Measurements from ENCODE around the gene SYNGR4.
"Not testable (repeated sequence)": the region's sequence is repeated elsewhere in the genome, so short reads cannot be mapped to it uniquely, and the experiment has no call there.

SYNGR4 gene

GRCh38 chr19:48373567-48373966, 9.4 kb downstream of the SYNGR4 start:
- no peak for DNase-seq

- no peak for DNase-seq
Observed at GRCh38 chr19:48378194-48378570, 14.0 kb downstream of the SYNGR4 start.

GRCh38 chr19:48379058-48379457, 14.9 kb downstream of the SYNGR4 start:
- no peak for DNase-seq

- DNase-seq = no peak
Observed at GRCh38 chr19:48381178-48381950, 17.2 kb downstream of the SYNGR4 start.

GRCh38 chr19:48382286-48382685, 18.1 kb downstream of the SYNGR4 start:
- no peak for DNase-seq

- no peak for DNase-seq
Observed at GRCh38 chr19:48385461-48386087, 21.4 kb downstream of the SYNGR4 start.

GRCh38 chr19:48386981-48387380, 22.8 kb downstream of the SYNGR4 start:
- no peak for DNase-seq

GRCh38 chr19:48390188-48391099, 26.3 kb downstream of the SYNGR4 start:
- peak; percentile 59 for DNase-seq

- DNase-seq = peak; percentile 71
Observed at GRCh38 chr19:48391100-48392005, 27.2 kb downstream of the SYNGR4 start, which contains the start of gene KDELR1. TSS of gene KDELR1 (minus strand) at chr19:48391551. CDS start at chr19:48391358, 193 bp downstream.

- DNase-seq = not testable (repeated sequence)
Observed at GRCh38 chr19:48392006-48392344, 27.8 kb downstream of the SYNGR4 start.

- DNase-seq = no peak
Observed at GRCh38 chr19:48392860-48393558, 28.8 kb downstream of the SYNGR4 start.

GRCh38 chr19:48393559-48394330, 29.6 kb downstream of the SYNGR4 start, which contains the start of gene GRIN2D:
TSS of gene GRIN2D (plus strand) at chr19:48393668. CDS start at chr19:48398393, 4,725 bp downstream.
- peak; percentile 62 for DNase-seq

GRCh38 chr19:48394331-48395169, 30.4 kb downstream of the SYNGR4 start:
- peak; percentile 37 for DNase-seq

- DNase-seq = no peak
Observed at GRCh38 chr19:48395170-48395455, 30.9 kb downstream of the SYNGR4 start.

- no peak for DNase-seq
Observed at GRCh38 chr19:48395499-48395898, 31.3 kb downstream of the SYNGR4 start.

- peak; percentile 52 for DNase-seq
Observed at GRCh38 chr19:48396016-48396823, 32.1 kb downstream of the SYNGR4 start.

- DNase-seq = peak; percentile 61
Observed at GRCh38 chr19:48396824-48397176, 32.6 kb downstream of the SYNGR4 start.

- DNase-seq = peak; percentile 45
Observed at GRCh38 chr19:48397263-48398101, 33.3 kb downstream of the SYNGR4 start.

GRCh38 chr19:48398102-48398374, 33.9 kb downstream of the SYNGR4 start:
- DNase-seq = peak; percentile 70

All from NCI-H146 (cell line).